GM12892 (cell line): Measurements from ENCODE around the gene GALNT11.

Source experiments
- POLR2AphosphoS5 ChIP-seq: IDR thresholded peaks from 2 replicates; pipeline ENCODE4 v1.6.1; 2011; ENCODE audit warnings: low read depth, low read length, control low read depth
- TAF1 ChIP-seq: IDR thresholded peaks from 2 replicates; pipeline ENCODE4 v1.6.1; 2011; ENCODE audit warnings: low read depth, mild to moderate bottlenecking, control low read depth, low read length, borderline replicate concordance

DNA sequence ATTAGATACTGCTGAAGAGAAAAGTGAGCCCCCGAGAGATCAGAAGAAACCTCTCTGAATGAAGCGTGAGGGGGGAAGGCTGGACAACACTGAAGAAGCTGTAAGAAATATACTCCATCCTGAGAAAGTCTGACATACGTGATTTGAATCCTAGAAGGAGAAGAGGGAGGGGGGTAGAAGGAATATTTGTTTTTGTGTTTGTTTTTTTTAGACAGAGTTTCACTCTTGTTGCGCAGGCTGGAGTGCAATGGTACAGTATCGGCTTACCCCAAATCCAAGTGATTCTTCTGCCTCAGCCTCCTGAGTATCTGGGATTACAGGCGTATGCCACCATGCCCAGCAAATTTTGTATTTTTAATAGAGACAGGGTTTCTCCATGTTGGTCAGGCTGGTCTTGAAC is 52.6 kb downstream of the GALNT11 start:
- TF ChIP-seq TAF1 (no peak), POLR2AphosphoS5 (no peak)
